Transverse colon (tissue), 3 donors: ENCODE results near the gene PCDHB8.
A peak's percentile ranks its signal among the peaks of the same experiment; 100 is the strongest.

Source experiments
- POLR2A ChIP-seq: fragments of 450-650 bp; IDR thresholded peaks from one replicate; pipeline ENCODE4 v1.6.1; 2016; ENCODE audit warnings: antibody characterized with exemption, mild to moderate bottlenecking, moderate library complexity
- TF ChIP-seq, protein P1 (sequence below), 5 experiments: fragments of 200-600 bp in 3 of 5; fragments of 450-650 bp in 2 of 5; sonication (generic) in 3 of 5; IDR thresholded peaks; 1 replicate in 2 of 5; 2 replicates in 3 of 5; pipeline ENCODE4 v1.5.1; 2016 to 2017; ENCODE audit warnings: antibody characterized with exemption in 5 of 5, inconsistent platforms in 3 of 5, mild to moderate bottlenecking in 2 of 5, moderate library complexity in 1 of 5

DNA sequence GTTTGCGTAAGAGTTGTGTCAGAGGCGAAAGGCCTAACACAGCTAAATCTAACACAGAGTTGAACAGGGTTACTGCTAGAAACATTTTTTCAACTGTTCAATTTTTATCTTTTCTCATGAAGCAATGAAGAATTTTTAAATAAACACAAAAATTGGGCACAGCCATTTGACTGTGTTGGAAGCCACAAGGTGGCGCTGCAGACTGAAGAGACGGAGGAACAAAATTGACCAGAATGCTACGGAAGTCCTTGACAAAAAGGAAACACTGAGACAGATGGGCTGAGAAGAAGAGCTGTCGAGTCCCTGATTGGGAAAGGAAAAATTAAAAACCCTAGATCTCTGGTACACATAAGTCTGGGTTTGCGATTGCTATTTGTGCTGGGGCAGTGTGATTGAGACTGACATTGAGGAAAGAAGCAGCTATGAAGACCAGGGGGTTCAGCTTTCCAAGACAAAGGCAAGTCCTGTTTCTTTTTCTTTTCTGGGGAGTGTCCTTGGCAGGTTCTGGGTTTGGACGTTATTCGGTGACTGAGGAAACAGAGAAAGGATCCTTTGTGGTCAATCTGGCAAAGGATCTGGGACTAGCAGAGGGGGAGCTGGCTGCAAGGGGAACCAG is 9.4 kb downstream of the PCDHB8 start, which contains the start of gene PCDHB9:
- TF ChIP-seq POLR2A, result no peak
- TF ChIP-seq, protein P1, sequence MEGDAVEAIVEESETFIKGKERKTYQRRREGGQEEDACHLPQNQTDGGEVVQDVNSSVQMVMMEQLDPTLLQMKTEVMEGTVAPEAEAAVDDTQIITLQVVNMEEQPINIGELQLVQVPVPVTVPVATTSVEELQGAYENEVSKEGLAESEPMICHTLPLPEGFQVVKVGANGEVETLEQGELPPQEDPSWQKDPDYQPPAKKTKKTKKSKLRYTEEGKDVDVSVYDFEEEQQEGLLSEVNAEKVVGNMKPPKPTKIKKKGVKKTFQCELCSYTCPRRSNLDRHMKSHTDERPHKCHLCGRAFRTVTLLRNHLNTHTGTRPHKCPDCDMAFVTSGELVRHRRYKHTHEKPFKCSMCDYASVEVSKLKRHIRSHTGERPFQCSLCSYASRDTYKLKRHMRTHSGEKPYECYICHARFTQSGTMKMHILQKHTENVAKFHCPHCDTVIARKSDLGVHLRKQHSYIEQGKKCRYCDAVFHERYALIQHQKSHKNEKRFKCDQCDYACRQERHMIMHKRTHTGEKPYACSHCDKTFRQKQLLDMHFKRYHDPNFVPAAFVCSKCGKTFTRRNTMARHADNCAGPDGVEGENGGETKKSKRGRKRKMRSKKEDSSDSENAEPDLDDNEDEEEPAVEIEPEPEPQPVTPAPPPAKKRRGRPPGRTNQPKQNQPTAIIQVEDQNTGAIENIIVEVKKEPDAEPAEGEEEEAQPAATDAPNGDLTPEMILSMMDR (IDR thresholded peaks at IDR 0.05), result peak in 3 of 5 experiments; percentile 12 to 24 (median 18)
